Activated CD8-positive, alpha-beta memory T cell treated with anti-CD3 and anti-CD28 coated beads for 4 hours (primary cell): ENCODE measurements around the gene MIAT.
A peak's percentile ranks its signal among the peaks of the same experiment; 100 is the strongest.

Source experiments
- DNase-seq, 2 donors: peaks; one replicate each; pipeline ENCODE4 v3.0.0-alpha.2; 2020; ENCODE audit warnings: low read depth in 2 of 2

The MIAT gene

DNA sequence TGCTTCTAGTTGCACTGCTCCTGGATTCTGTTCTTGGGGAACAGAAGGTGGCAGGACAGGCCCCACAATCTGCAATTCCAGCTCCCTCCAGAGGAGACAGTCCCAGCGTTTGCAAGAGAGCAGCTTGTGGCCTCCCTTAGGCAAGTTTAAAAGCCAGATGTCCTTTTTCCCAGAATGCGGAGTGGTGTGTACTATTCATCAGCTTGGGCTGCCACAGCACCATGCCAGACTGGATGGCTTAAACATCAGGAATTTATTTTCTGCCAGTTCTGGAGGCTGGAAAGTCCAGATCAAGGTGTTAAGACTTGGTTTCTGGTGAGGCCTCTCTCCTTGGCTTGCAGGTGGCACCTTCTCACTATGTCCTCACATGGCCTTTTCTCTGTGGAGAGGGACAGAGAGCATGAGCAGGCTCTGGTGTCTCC is 11.7 kb downstream of the MIAT start:
- no peak for DNase-seq

DNA sequence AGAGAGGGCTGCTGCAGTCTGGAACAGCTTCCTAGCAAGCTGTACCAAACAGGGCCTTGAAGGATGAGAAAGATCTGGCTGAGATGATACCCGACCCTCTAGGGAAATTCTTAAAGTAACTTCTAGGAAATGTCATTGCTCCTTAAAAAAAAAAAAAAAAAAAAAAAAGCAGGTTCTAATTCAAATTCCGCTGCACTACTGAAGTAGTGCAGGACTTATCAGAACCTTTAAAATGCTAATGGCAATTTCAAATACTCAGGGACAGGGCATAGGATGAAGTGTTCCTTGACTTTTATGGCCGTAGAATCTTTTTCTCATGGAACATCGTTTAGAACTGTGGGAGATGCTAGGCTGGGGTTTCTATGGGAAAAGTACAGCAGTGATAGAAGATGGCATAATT is 13.1 kb downstream of the MIAT start:
- no peak for DNase-seq

DNA sequence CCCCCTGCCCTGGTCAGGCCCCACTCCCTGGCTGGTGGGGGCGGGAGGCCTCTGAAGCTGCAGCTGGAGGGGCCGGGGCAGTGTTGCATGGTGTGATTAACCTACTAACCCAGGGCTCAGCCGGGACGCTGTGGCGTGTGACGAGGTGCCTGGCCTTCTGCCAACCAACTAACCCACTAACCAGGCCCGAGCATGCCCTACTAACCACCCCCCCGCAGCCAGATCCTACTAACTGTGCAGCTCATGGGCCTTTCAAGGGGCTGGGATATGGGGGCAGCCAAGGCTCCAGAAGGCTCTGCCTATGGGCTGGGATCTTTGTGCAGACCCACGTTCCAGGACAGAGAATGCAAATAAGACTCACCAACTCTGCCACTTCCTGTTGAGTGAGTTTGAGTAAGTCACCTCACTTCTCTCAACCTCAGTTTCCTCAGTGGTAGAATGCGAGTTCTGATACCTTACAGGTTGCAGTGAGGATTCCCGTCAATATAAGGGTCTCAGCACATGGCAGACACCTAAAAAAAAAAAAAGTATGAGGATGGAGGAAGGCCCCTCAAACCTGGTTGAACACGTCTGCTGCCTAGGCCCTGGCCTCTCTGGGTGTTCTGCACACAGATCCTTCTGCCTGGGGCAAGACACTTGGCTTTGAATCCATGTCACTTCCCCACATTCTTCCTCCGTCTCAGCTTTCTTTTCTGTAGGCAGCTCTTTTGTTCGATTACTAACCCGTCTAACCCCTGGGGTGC is 14.1 kb downstream of the MIAT start:
- DNase-seq = peak; percentile 51 to 56

DNA sequence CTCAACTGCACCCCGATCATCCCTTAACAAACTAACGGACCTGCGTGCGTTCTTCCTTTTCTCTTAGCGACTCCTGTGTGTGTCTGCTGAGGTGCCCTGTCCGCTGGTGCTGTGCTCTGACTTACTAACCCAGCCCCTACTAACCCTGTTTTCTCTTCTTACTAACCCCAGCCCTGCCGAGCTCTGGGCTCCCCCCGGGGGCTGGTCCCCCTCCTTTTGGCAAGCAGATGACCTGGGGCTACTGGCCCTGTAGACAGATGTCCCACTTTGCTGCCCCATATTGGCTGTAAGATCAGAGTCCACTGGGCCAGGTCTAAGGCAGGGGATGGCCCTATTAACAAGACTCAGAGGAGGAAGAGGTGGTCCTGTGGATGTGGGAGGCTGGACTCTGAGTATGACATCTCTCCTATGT is 14.7 kb downstream of the MIAT start:
- DNase-seq = no peak

DNA sequence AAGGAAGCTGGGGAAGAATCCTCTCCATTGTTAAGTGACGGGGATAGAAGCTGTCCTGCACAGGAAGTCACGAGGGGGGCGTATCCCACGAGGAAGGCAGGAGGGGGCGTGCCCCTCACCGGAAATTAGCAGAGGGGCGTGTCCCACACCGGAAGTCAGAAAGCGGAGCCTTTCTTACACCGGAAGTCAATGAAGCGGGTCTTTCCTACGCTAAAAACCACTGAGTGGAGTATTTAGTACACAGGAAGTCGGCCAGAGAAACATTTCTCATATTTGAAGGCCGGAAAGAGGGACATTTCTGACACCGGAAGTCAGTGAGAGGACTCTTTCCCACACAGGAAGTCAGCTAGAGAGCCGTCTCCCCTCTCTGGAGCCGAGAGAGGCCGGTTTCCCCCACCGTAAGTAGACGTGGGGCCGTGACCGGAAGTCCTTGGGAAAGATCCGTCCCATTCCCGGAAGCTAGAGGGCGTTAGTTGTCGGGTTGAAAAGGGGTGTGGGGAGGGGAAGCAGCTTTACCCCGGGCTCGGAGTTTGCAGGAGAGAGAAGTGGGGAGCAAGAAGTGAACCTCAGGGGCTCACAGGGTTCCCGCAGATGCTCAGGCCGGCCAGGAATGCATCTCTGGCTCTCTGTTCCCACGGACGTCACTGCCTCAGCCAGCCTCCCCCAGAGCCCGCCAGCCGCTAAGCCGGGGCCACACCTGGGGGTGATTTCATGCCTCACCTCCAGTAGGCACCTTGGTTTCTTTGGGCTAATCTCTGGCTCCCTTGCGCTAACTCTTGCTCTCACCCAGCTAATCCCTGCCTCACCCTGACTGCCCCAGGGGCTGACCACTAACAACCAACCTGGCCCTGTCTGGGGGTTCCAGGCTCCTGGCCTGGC is 15.4 kb downstream of the MIAT start:
- peak; percentile 83 to 87 for DNase-seq

DNA sequence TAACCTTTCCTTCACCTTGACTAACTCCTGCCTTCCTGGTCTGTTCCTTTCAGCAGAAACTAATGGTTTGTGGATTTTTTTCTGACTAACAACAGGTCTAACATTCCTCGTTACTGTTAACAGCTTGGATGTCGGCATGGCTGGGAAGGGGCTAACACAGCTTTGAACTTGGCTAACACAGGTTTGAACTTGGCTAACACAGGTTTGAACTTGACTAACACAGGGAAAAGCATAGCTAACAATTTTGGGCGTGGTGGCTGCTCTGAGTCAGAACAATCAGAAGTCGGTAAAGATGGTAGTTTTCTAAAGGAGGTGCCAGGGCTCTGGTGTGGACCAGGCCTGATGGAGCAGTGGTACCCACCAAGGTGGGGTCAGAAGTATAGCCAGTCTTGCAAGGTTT is 16.1 kb downstream of the MIAT start:
- DNase-seq = no peak

DNA sequence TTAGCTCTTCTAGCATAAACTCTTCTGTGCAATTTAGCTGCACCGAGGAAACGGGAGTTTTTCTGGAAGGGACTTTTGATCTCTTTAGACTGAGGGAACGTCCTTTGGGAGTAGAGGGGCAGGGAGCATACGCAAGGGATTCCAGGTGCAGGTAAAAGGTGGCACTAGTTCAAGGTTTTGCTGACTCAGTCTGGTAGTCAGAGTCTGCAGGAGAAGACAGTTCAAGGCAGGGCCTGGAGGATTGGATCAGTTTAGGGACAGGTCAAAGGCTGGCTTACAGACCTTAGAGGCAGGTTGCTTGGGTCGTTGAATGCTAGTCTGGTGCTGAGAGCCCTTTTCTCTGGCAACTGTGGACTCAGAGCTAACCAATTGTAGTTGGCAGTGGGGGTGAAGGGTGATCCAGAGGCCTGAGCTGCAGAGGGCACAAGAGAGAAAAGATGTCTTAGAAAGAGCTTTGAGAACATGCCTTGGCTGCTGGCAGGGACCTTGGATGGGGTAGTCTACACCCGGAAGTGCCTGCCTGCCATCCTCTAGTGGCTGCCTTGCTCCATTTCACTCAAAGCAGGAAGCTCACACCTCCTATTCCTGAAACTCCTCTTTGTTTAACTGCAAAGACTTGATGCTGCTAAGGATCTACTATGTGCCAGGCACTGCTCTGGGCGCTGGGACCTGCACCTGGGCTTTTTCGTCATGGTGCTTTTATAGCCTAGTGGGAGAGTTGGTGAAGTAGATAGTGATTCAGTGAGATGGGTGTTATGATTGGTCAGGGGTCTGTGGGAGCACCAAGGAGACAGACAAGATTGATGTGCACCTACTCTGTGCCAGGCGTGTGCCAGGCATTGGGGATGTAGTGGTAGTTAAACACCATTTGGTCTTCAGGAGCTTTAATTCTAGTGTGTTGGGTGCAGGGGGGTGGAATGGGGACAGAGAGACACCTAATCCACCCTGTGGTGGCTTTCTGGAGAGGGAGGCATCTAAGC is 17.1 kb downstream of the MIAT start:
- no peak for DNase-seq

DNA sequence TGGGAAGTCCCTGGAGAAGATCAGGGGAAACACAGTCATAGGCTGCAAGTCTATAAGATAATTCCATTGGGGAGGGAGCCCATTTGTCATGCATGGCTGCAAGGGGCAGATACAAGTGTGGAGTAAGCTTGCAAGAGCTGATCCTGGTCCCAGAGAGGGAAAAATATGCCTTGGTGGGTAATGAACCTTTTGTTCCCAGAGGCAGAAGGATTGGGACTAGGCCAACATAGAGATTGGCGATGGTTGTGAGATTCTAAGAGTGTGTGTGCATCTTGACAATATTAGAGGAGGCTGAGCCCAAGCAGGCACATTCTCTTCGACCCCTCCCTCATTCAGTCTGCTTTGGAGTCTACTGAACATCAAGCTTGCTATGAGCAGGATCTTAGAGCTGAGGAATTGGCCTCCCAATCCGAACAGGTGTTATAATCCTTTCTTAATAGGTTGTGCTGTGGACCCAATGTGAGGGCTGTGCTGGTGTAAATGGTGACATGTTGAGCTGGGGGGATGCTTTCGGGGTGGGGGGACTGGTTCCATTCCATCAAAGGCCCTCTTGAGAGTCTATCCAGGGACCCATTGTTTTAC is 18.4 kb downstream of the MIAT start:
- DNase-seq = no peak

DNA sequence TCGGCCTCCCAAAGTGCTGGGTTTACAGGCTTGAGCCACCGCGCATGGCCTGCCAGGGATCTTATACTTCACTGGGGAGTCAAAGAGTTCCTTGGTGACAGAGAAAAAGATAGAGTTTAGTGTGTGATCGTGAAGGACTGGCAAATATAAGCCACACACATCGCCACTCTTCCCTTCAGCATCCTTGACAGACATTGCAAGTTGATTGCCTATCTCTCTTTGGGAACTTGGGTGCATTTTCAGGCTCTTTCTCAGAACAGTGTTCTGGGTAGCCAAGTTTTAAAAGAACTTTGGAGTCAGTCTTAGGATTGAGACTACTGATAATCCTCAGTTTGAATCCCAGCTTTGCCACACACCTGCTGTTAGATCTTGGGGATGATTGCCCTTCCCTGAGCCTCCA is 19.8 kb downstream of the MIAT start:
- no peak for DNase-seq

DNA sequence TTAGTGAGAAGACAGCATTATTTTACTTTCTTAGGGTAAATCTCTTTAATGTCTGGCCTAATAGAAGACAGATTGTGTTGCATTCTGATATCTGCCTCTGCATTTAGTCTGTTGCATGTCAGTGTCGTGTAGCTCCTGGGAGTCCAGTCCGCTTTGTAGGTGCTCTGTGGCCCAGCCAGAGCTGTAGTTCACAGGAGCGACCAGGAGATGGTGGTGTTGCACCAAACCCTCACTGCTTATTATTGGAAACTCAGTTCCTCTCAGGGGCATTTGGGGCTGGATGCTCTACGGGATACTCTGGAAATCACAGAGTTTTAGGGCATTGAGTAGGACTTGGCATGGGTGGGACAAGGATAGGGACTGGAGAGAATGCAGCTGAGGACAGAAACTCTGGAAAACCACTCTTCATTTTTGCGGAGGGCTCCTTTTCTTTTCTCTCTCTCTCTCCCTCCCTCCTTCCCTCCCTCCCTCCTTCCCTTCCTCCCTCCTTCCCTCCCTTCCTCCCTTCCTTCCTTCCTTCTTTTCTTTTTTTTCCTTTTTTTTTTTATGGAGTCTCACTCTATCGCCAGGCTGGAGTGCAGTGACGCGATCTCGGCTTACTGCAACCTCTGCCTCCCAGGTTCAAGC is 21.7 kb downstream of the MIAT start:
- DNase-seq = peak in 1 of 2 donors; percentile 33

DNA sequence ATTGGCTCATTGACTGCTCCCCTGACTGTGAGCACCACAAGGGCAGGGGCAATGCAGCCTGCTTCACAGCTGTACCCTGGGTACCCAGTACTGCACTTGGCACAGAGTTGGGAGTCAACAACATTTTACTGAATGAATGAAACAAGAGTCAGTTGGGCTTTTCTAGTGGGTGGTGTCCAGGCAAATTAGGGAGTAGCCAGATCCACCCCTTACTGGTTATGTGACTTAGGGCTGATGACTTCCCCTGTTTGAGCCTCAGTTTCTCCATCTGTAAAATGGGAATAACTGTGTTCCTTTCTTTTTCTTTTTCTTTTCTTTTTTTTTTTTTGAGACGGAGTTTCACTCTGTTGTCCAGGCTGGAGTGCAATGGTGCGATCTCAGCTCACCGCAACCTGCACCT is 23.1 kb downstream of the MIAT start:
- DNase-seq = no peak

DNA sequence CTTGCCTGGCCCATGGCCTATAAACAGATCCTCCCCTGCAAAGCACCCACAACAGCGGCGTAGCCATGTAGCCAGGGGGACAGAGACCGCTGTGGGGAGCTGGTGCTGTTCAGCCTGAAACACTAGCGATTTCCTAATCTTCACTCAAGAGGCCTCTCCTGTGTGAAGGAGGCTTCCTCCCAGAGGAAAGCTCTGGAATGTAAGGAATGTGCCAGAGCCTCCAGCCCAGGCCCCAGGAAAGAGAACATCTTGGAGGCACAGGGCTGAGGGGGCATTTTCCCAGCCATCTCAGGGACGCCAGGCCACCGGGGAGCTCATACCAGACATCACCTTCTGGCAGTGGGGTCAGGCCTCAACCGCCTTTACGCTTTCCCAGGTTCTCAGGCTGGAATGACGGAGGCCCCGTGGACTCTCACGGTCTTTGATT is 24.0 kb downstream of the MIAT start:
- DNase-seq = no peak

DNA sequence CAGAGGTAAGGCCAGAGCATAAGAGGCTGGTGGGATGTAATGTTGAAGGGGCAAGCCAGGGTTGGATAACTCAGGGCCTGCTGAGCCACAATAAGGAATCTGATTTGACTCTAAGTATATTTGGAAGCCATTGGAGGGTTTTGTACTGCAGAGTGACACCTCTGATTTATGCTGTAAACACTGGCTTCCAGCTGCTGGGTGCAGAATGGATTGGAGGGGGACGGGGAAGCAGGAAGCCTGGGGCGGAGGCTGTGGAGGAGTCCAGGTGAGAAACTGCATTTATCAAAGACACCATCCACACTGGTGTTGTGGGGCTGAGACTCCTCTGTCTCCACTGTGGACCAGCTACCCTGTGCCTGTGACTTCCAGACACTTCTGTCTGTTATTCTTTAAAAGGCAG is 26.8 kb downstream of the MIAT start:
- no peak for DNase-seq

DNA sequence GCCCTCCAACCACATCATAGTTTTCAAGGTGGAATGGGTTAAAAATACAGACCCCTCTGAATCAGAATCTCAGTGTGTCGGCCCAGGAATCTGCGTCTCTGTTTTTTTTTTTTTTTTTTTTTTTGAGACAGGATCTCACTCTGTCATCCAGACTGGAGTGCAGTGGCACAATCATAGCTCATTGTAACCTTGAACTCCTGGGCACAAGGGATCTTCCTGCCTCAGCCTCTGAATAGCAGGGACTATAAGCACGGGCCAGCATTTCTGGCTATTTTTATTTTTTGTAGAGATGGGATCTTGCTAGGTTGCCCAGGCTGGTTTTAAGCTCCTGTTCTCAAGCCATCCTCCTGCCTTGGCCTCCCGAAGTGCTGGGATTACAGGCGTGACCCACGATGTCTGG is 28.2 kb downstream of the MIAT start:
- no peak for DNase-seq

DNA sequence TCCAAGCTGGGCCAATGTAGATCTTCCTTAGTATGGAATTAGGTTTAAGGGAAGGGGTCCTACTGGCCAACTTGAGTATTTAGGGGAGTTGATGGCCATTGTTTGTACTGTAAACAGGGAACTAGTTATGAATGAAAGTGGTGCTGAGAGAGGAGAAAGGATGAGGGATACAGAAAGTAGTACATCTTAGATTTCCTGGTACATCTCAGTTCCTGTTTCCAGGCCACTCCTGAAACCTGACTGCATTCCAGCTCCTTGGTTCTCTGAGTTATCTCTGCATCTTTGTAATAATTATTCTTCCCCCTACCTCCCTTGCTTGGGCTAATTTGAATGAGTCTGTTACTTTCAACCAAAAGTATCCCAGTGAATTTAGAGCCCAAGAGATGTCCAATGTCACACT is 30.1 kb downstream of the MIAT start:
- no peak for DNase-seq

DNA sequence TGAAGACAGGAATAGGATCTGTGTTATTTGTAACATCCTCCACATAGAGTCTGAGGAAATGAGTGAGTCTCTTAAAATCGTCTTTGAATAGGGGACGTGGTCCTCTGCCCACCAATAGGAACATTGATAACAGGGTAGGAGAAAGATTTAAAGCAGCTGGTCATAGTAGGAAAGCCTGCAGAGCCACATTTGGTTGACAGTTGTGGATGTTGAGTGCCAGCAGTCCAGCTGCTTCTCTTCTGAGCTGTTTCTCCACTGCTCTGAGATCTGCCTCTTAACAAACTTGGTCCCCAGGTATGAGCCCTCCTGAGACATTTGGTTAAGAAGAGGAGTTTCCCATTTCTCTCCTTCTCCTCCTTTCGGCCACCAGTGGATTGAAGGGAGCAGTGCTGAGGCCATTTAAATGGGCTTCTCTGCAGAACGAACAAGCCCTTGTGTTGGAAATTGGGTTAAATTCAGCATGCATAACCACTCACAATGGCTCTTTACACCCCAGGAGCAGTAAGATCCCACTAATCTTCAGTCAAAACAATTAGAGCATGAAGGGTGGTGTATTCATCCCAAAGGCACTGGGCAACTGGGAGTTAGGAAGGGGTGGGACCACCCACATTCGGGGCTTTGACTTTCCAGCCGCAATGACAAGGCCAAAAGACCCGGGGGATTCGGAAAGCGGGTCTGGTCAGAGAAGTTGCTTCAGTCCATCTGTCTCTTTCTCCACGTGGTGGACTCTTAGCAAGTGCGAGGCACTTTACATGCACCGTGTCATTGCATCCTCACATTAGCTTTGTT is 32.3 kb downstream of the MIAT start:
- DNase-seq = no peak

DNA sequence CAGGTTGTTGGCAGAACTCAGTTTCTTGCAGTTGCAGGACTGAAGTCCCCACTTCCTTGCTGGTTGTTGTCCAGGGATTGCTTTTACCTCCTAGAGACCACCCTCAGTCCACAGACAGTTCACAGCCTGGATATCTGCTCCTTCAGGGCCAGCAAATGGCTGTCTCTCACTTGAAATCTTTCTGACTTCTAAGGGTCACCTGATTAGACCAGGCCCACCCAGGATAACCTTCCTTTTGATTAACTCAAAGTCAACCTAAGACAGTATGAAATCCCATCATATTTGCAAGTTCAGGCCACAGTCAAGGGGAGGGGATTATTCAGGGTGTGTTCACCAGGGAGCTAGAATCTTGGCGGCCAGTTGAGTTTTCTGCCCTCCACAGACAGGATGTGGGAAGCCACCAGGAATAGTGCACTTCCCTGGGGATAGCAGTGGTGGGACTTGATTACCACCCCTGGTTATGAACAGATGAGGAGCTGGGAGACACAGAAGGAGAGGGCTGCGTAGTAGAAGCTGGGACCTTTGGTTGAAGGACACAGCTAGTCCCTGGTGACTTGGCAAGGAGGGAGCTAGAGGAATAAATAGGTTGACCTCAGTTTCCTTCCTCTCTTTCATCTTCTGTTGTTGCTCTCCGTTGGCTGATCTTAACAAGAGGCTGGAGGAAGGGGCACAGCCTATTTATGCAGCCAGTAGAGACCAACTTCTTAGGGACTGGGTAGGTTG is 33.4 kb downstream of the MIAT start:
- DNase-seq = no peak

DNA sequence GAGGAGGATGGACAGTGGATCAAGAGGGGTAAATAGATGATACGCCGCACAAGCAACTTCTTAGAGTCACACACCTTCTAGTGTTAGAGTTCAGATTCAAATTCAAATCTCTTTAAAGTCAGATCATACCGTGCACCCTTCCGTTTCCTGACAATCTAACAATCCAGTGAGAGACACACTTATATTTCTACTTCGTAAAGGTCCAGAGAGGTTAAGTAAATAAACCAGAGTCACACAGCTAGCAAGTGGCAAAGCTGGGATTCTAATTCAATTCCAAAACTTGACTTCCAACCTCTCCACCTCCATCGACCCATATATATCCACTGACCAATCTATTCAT is 34.0 kb downstream of the MIAT start:
- DNase-seq = no peak

DNA sequence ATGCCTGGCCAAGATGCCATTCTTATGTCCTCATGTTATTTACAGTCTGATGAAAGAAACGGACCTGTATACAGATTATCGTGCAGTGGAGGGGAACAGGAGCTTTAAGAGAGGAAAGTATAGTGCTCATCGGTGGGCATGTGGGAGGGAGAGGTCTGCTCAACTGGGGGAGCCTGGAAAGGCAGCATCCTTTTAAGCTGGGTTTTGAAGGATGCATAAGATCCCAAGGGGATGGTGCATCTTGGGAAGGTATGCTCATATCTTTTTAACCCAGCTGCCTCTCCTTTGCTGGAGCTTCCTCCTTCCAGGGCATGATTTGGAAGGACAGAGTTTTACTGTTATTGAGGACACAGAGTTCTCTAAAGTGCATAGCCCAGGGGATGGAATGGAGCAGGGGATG is 34.8 kb downstream of the MIAT start:
- no peak for DNase-seq

DNA sequence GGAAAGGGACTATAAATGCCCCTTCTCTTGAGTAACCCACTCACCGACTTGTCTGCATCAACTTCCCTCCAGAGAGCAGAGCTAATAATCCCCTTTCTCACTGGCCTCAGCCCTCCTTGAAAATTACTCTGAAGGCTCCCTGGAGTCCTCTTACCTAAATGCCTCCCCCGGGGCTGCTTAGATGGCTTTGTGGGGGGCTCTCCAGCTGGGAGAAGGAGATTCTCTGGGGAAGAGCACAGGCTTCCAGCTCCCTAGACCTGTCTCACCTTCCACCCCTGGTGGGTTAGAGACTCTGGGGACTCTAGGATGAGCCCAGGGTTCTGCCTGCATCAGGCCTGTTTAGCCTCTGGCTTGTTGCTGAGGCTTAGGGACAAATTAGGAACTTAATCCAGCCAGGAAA is 39.8 kb downstream of the MIAT start:
- no peak for DNase-seq
